C4-2B (cell line): ENCODE data around the gene AMMECR1.
"Not testable (repeated sequence)": the region's sequence is repeated elsewhere in the genome, so short reads cannot be mapped to it uniquely, and the experiment has no call there.

Experiments
- H3K27ac ChIP-seq: fragments of 450-650 bp; 2 replicates; pipeline ENCODE4 v1.5.1; 2017
- ZFX ChIP-seq: fragments of 450-650 bp; IDR thresholded peaks from 2 replicates; pipeline ENCODE4 v1.6.1; 2017
- TF ChIP-seq, protein P1 (sequence below): fragments of 450-650 bp; conservative IDR thresholded peaks from 2 replicates; pipeline ENCODE4 v1.5.1; 2017; ENCODE audit warnings: mild to moderate bottlenecking

AMMECR1 gene

DNA sequence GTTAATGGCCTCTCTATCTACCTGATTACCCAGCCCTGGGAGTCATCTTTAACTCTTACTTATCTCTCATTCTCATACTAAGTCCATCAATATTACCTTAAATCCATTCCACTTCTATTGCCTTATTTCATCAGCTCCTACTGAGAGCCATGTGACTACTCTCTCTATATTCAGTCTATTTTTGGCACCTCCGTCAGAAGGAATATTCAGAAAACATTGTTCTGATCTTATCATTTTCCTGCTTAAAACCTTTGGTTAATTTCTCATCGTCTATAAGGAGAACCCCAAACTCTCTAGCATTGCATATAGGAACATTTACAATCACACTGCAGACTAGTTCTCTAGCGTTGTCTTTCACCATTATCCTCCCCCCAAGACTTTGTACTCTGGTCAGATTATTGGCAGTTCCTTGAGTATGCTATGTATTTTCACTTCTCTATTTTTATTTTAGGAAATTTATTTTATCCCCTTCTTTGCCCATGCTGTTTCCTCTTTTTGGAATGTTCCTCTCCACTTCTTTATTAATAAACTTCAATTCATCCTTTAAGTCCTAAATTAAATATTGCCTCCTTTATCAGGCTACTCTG, 13.7 kb upstream of the AMMECR1 start:
- TF ChIP-seq ZFX, result no peak
- TF ChIP-seq, protein P1, sequence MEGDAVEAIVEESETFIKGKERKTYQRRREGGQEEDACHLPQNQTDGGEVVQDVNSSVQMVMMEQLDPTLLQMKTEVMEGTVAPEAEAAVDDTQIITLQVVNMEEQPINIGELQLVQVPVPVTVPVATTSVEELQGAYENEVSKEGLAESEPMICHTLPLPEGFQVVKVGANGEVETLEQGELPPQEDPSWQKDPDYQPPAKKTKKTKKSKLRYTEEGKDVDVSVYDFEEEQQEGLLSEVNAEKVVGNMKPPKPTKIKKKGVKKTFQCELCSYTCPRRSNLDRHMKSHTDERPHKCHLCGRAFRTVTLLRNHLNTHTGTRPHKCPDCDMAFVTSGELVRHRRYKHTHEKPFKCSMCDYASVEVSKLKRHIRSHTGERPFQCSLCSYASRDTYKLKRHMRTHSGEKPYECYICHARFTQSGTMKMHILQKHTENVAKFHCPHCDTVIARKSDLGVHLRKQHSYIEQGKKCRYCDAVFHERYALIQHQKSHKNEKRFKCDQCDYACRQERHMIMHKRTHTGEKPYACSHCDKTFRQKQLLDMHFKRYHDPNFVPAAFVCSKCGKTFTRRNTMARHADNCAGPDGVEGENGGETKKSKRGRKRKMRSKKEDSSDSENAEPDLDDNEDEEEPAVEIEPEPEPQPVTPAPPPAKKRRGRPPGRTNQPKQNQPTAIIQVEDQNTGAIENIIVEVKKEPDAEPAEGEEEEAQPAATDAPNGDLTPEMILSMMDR, result no peak
- H3K27ac ChIP-seq, result no peak overlapping the region

DNA sequence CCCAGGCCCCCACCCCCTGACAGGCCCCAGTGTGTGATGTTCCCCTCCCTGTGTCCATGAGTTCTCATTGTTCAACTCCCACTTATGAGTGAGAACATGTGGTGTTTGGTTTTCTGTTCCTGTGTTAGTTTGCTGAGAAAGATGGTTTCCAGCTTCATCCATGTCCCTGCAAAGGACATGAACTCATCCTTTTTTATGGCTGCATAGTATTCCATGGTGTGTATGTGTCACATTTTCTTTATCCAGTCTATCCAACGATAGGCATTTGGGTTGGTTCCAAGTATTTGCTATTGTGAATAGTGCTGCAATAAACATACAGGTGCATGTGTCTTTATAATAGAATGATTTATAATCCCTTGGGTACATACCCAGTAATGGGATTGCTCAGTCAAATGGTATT, 10.7 kb upstream of the AMMECR1 start:
- H3K27ac ChIP-seq, result not testable (repeated sequence)

DNA sequence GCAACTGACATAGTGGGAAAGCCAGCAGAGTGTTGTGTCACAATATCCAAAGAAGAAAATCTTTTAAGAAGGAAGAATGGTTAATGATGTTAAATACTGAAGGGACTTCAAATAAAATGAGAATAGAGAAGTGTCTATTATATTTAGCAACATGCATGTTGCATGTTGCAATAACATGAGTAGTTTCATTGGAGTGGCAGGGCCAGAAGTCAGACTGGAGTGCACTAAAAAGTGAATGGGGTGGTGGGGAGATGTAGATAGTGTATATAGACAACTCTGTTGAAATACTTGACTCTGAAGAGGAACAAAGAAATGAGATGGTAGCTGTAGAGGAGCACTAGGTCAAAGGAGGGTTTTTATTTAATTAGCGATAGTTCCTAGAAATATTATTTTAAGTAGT, 9.5 kb upstream of the AMMECR1 start:
- TF ChIP-seq, protein P1, result no peak
- no peak for TF ChIP-seq ZFX
- H3K27ac ChIP-seq, result no peak overlapping the region

DNA sequence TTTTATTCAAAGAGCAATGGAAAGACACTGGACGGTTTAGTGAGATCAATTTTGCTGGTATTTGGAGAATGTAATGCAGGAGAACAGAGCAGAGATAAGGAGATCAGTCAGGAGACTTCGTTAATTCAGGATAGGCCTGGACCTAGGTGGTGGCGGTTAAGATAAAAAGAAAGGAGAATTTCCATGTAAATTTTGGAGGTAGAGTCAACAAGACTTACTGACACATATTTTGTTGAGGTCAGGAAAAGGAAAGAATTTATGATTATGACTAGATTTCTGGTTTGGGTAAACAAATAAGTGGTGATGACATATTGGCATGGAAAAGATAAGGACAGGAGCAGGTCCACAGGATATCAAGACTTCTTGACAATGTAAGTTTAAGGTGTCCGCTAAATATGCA, 8.8 kb upstream of the AMMECR1 start:
- TF ChIP-seq, protein P1, result no peak
- TF ChIP-seq ZFX, result no peak
- no peak overlapping the region for H3K27ac ChIP-seq

DNA sequence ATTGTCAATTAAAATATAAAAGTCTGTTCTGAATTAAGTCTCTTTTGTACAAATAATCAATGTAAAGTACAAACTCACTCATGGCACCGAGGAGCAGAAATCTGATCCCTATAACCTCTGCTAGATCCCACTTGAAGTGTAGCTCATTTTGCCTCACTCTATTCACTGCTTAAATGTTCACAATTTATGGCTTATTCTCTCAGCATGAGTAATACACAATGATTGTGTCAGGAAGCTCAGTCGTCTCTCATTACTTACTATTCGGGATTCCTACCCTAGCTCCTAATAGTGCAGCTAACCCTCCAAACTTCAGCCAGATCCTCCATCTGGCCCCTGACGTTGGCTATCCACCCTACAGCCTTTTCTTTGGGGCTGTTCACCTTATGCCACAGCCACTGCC, 4.7 kb upstream of the AMMECR1 start:
- H3K27ac ChIP-seq, result no peak overlapping the region

DNA sequence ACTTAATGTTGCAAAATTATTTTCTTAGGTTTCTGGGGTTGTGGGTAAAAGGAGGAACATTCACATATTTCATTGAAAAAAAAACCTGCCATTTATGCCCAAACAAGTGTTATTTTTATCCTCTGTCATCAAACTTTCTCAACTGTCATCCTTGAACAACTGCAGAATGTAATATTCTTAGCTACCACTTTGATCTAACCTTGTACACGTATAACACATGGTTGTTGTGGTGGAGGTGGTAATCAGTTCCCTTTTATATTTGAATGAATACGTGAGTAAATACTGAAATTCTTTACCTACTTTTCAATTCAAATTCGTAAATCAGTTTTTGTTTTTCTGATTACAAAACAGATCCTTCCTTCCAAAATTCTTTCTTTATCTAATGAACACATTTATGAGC, 3.8 kb upstream of the AMMECR1 start:
- TF ChIP-seq ZFX, result no peak
- TF ChIP-seq, protein P1, result no peak
- no peak overlapping the region for H3K27ac ChIP-seq

More for the DNA sequence above, 4.7 kb upstream of the AMMECR1 start:
- TF ChIP-seq, protein P1, result no peak
- TF ChIP-seq ZFX, result no peak

DNA sequence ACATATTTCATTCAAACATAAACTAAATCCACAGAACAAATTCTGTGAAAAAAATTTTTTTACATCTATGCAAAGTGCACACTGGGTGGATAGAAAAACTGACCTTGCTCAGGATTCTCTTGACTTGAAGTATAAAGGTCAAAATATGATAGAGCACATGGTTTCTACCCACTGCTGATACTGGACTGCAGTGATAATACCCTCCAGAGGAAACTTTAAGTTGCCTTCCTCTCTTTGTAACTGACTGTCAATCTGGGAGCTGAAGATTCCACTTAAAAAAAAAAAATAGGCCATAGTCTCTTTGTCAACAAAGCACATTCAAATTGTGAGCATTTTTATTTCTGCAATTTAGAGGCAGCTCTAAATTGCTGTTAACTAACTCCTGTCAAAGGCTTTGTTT, 3.2 kb upstream of the AMMECR1 start:
- TF ChIP-seq, protein P1, result no peak
- no peak for TF ChIP-seq ZFX
- H3K27ac ChIP-seq, result no peak overlapping the region

DNA sequence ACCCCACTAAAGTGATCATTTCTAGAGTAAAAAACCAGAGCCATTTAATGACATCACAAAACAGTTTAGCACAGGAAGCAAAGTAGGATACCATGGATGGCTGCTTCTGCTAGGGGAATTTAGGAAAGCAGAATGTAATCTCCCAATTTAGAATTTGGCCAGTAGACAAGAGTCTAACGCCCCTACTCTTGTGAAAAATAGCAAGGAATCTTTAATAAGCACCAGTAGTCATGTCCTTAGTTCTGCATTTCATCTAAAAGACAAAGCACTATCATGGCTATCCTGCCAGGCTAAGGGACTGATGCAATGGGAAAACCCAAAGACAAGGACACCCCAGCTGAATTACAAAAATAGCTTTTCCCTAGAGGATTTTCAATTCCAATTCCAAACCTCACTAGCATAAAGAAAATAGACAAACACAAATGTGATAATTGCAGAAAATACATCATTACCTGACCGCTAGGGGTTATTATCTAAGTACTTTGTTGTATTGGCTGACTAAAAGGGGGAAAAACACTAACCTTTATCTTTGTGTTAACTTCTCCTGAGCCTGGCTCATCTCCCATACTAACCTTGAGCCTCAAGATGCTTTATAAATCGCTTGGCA, 2.6 kb upstream of the AMMECR1 start:
- TF ChIP-seq, protein P1, result no peak
- TF ChIP-seq ZFX, result no peak
- H3K27ac ChIP-seq, result no peak overlapping the region
